Smooth muscle cell (in vitro differentiated cells): ENCODE results near the gene PIP4K2A. TPM values are rescaled to one million over a fixed set of nuclear protein-coding genes. Genes with fewer than 3 reads are reported as not detected.
"Not testable (repeated sequence)": the region's sequence is repeated elsewhere in the genome, so short reads cannot be mapped to it uniquely, and the experiment has no call there.

Experiments
- DNase-seq: peaks from one replicate; lab custom pipeline; 2025; ENCODE audit not compliant: unreplicated experiment; lab: John Stamatoyannopoulos, UW
- H2AFZ ChIP-seq: fragments of 200-600 bp; sonication (generic); 2 replicates; pipeline ENCODE4 v1.6.0; 2016; ENCODE audit warnings: antibody characterized with exemption, low read depth, mild to moderate bottlenecking
- H3F3A ChIP-seq: fragments of 200-600 bp; sonication (generic); 2 replicates; pipeline ENCODE4 v1.6.0; 2017; ENCODE audit warnings: antibody characterized with exemption, low read depth
- H3K27ac ChIP-seq: fragments of 200-600 bp; sonication (generic); 2 replicates; pipeline ENCODE4 v1.5.1; 2016; ENCODE audit warnings: low read depth, mild to moderate bottlenecking
- H3K27me3 ChIP-seq: fragments of 200-600 bp; sonication (generic); 2 replicates; pipeline ENCODE4 v1.6.1; 2016; ENCODE audit warnings: low read depth, mild to moderate bottlenecking
- H3K36me3 ChIP-seq: fragments of 200-600 bp; sonication (generic); 2 replicates; pipeline ENCODE4 v1.5.1; 2016; ENCODE audit warnings: low read depth
- H3K4me1 ChIP-seq: fragments of 200-600 bp; sonication (generic); 2 replicates; pipeline ENCODE4 v1.5.1; 2016; ENCODE audit warnings: low read depth
- H3K4me2 ChIP-seq: fragments of 200-600 bp; sonication (generic); 2 replicates; pipeline ENCODE4 v1.6.0; 2016; ENCODE audit warnings: mild to moderate bottlenecking
- H3K4me3 ChIP-seq: fragments of 200-600 bp; sonication (generic); 2 replicates; pipeline ENCODE4 v1.5.1; 2016; ENCODE audit warnings: mild to moderate bottlenecking
- H3K79me2 ChIP-seq: fragments of 200-600 bp; sonication (generic); 2 replicates; pipeline ENCODE4 v1.6.0; 2016; ENCODE audit warnings: low read depth, mild to moderate bottlenecking
- H3K9ac ChIP-seq: fragments of 200-600 bp; sonication (generic); 2 replicates; pipeline ENCODE4 v1.6.0; 2016; ENCODE audit warnings: low read depth
- H3K9me3 ChIP-seq: fragments of 200-600 bp; sonication (generic); replicated peaks from 2 replicates; pipeline ENCODE4 v1.5.1; 2016; ENCODE audit warnings: low read depth
- H4K20me1 ChIP-seq: fragments of 200-600 bp; sonication (generic); 2 replicates; pipeline ENCODE4 v1.6.0; 2016; ENCODE audit warnings: low read depth
- CTCF ChIP-seq: fragments of 200-600 bp; sonication (generic); IDR thresholded peaks from 2 replicates; pipeline ENCODE4 v1.5.1; 2017; ENCODE audit warnings: borderline replicate concordance, mild to moderate bottlenecking, antibody characterized with exemption; ENCODE audit not compliant: insufficient read depth, poor library complexity, severe bottlenecking
- WGBS: methylation state at CpG from one replicate; pipeline ENCODE4 v1.1.7; 2016; ENCODE audit warnings: low lambda C conversion rate; 5-methylcytosine and 5-hydroxymethylcytosine counted together
- polyA plus RNA-seq: library from polyadenylated mRNA; unstranded; fragments of >200 nt; fragmentation: Nextera tagmentation; extraction: Ambion mirVana; gene quantifications from 2 replicates; pipeline ENCODE4 v1.2.1, GENCODE V29; 2016
- total RNA-seq: library from RNA; depleted of rRNA; stranded (reverse); fragments of >200 nt; gene quantifications from 2 replicates; pipeline ENCODE4 v1.2.3, GENCODE V29; 2014

PIP4K2A gene
- total and polyA plus RNA-seq, 2 experiments from 2014 or later, result 7.5 to 8.9 TPM

GRCh38 chr10:22501863-22502262 lies 212.5 kb downstream of the PIP4K2A start:
- Histone ChIP-seq H3K9ac (no peak overlapping the region), H4K20me1 (no peaks in the 10 kb centered on the region), H3K4me2 (no peak overlapping the region), H2AFZ (no peak overlapping the region), H3F3A (no peaks in the 10 kb centered on the region), H3K4me3 (no peak overlapping the region), H3K4me1 (peaks cover 8% of the 10 kb centered on the region), H3K27me3 (peaks cover 32% of the 10 kb centered on the region), H3K36me3 (no peaks in the 10 kb centered on the region), H3K79me2 (no peaks in the 10 kb centered on the region), H3K27ac (no peak overlapping the region), H3K9me3 (no peaks in the 10 kb centered on the region)
- WGBS, result 95% methylated on average over 2 of the region's 2 CpGs
- no peak for TF ChIP-seq CTCF
- no peak for DNase-seq

DNA sequence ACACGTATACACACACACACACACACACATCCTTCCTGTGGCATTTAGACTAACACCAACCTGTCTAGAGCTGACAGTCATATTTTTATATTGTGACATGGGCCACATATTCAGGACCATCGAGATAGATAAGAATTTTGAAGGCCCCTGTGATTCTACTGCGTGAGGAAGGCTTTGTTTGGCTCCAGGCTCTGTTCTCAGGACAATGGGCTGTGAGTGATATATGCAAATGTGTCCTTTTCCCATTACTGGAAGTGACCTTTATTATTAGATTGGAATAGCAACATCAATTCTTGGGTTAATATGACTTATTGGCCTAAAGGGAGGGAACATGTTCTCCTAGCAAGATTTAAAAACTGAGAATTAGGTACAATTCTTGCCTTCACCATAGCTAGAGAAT lies 213.0 kb downstream of the PIP4K2A start:
- no peak for DNase-seq
- Histone ChIP-seq H3K4me3 (no peak overlapping the region), H3K9me3 (no peaks in the 10 kb centered on the region), H4K20me1 (no peaks in the 10 kb centered on the region), H3K9ac (no peak overlapping the region), H2AFZ (no peak overlapping the region), H3K4me2 (no peak overlapping the region), H3F3A (no peaks in the 10 kb centered on the region), H3K27ac (no peak overlapping the region), H3K36me3 (no peaks in the 10 kb centered on the region), H3K27me3 (peaks cover 36% of the 10 kb centered on the region), H3K4me1 (peaks cover 8% of the 10 kb centered on the region), H3K79me2 (no peaks in the 10 kb centered on the region)
- WGBS, result 80% methylated on average over 3 of the region's 3 CpGs
- TF ChIP-seq CTCF, result no peak

DNA sequence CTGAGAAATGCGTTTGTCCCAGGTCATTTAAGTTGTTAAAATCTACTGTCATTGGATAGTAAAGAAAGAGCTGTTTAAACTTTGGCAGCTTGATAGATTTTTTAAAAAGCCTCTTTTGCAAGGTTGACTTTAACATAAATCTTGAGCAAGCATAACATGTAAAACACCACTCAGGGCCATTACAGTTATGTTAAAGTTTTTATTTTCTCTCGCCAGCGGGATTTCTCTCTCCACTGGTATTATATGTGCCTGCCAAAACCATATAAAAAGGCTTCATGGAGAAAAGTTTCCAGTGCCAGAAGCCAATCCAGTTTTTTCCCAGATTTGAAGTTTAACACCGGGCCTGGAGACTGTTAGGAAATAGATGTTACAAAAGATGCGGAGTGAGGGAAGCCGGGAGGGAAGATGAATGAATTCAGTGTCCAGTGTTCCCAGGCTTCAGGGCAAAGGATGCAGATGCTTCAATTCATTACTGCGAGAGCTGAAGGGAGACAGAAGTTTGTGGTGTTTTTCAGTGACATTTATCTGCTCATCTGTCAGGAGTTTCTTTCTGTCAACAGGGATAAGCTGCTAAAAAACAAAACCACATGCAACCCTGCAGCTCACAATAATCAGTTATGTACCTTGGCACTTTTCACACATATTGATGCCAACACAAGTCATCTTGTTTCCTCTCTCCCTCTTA lies 213.6 kb downstream of the PIP4K2A start:
- H3K4me2 ChIP-seq, result no peak overlapping the region
- H4K20me1 ChIP-seq, result no peaks in the 10 kb centered on the region
- no peaks in the 10 kb centered on the region for H3K36me3 ChIP-seq
- H3K4me3 ChIP-seq, result no peak overlapping the region
- H3K27ac ChIP-seq, result no peak overlapping the region
- H3F3A ChIP-seq, result no peaks in the 10 kb centered on the region
- no peaks in the 10 kb centered on the region for H3K9me3 ChIP-seq
- no peak for DNase-seq
- H2AFZ ChIP-seq, result no peak overlapping the region
- peaks cover 8% of the 10 kb centered on the region for H3K4me1 ChIP-seq
- no peak for TF ChIP-seq CTCF
- 52% methylated on average over 7 of the region's 7 CpGs for WGBS
- H3K9ac ChIP-seq, result no peak overlapping the region
- peaks cover 37% of the 10 kb centered on the region for H3K27me3 ChIP-seq
- H3K79me2 ChIP-seq, result no peaks in the 10 kb centered on the region

DNA sequence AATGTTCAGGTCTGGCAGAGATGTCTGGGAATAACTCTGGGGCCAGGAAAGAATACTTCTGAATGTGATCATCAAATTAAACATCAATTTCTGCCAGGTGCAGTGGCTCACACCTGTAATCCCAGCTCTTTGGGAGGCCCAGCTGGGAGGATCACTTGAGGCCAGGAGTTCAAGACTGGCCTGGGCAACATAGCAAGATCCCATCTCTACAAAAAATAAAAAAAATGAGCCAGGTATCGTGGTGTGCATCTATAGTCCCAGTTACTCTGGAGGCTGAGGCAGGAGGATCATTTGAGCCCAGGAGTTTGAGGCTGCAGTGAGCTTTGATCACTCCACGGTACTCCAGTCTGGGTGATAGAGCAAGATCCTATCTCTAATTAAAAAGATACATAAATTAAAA lies 214.4 kb downstream of the PIP4K2A start:
- DNase-seq, result not testable (repeated sequence)
- H3K27me3 ChIP-seq, result peaks cover 44% of the 10 kb centered on the region
- 92% methylated on average over 2 of the region's 2 CpGs for WGBS

More for the DNA sequence above, 214.4 kb downstream of the PIP4K2A start:
- not testable (repeated sequence) for H3K9me3 ChIP-seq, H3F3A ChIP-seq, H3K4me3 ChIP-seq, H3K4me1 ChIP-seq, H3K4me2 ChIP-seq, H3K36me3 ChIP-seq, H3K9ac ChIP-seq, H3K79me2 ChIP-seq, H4K20me1 ChIP-seq, H3K27ac ChIP-seq, H2AFZ ChIP-seq
